Superior temporal gyrus (tissue), 1 donor: ENCODE measurements around the gene LYRM2.

ENCODE experiments used
- DNase-seq: peaks from one replicate; pipeline ENCODE4 v3.0.0-alpha.2; 2016; ENCODE audit errors: extremely low spot score

LYRM2 gene

GRCh38 chr6:89638320-89639195 lies at the start of gene LYRM2:
TSS of gene LYRM2 (minus strand) at chr6:89638747. CDS start at chr6:89638716, 31 bp downstream.
- DNase-seq: peak; percentile 96

DNA sequence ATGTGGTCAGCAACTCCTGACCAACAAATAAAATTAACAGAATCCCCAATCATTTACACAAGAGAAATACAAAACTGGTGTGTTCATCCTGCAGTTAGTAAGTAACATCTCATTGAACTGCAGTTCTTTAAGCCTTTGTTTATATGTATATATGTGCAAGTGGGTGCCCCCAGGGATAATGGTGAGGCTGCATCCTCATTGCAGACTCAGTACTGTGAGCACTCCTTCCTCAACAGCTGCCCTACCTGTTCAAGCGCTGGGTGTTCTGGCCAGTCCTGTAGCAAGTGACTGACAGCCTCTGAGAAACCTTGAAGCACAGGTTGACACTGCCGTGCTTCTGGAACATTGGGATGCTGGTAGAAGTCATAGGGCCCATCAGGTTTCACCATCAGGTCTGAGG lies 49.8 kb upstream of the LYRM2 start:
- DNase-seq: no peak

- no peak for DNase-seq
Measured at GRCh38 chr6:89685311-89685710, 46.8 kb upstream of the LYRM2 start.

DNA sequence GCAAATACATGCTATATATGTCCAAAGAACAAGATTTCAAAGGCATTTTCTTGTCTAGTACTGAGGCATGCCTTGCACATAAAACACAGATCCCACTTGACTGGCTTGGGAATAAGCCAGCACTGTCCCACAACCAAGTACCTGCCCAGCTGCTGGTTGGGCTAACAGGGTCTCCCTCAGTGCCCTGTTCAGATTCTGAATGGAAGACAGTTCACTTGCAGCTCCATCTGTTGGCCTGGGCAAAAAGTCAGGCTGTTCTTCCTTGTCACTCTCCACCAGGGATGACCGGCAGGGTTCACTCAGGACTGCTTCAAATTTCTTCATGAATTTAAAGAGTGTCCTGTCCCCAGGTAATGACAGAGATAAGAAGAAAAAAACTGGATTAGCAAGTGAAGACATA lies 44.4 kb upstream of the LYRM2 start:
- DNase-seq: no peak

DNA sequence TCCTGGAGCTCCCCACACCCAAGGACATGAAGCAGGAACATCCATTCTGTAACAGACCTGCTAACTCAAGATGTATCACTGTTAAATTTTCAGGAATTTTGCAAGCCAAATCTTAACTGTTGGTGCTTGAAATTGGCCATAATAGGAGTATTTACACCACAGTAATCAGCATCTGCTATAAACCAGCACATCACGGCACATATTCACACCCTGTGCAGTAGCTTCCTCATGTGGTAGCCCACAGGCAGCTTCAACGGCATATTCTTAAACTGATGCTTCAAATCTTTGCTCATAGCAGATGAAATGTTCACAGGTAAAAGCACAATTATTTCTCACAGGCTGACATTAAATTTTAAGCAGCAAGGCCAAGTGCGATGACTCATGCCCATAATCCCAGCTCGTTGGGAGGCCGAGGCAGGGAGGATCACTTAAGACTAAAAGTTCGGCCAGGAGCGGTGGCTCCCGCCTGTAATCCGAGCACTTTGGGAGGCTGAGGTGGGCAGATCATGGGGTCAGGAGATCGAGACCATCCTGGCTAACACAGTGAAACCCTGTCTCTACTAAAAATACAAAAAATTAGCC lies 43.5 kb upstream of the LYRM2 start:
- DNase-seq: no peak

GRCh38 chr6:89680551-89680950 lies 42.0 kb upstream of the LYRM2 start:
- DNase-seq: no peak

DNA sequence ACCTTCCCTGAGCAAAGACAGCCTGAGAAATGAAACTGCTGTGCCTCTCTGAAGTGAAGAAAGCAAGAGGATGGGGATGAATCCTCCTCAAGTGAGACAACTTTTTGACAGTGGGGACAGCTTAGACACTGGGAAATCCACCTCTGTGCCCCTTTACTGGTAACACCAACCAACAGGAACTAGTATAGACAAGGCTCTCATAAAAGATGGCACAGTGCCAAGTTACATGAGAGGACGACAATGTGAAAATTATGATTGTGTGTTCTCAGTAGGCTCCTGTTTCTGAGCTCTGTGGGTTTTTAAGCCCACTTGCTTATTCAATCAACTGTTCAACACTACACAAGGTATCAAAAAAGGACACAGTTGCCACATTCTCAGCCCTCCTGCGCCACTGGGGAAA lies 41.6 kb upstream of the LYRM2 start:
- no peak for DNase-seq

DNA sequence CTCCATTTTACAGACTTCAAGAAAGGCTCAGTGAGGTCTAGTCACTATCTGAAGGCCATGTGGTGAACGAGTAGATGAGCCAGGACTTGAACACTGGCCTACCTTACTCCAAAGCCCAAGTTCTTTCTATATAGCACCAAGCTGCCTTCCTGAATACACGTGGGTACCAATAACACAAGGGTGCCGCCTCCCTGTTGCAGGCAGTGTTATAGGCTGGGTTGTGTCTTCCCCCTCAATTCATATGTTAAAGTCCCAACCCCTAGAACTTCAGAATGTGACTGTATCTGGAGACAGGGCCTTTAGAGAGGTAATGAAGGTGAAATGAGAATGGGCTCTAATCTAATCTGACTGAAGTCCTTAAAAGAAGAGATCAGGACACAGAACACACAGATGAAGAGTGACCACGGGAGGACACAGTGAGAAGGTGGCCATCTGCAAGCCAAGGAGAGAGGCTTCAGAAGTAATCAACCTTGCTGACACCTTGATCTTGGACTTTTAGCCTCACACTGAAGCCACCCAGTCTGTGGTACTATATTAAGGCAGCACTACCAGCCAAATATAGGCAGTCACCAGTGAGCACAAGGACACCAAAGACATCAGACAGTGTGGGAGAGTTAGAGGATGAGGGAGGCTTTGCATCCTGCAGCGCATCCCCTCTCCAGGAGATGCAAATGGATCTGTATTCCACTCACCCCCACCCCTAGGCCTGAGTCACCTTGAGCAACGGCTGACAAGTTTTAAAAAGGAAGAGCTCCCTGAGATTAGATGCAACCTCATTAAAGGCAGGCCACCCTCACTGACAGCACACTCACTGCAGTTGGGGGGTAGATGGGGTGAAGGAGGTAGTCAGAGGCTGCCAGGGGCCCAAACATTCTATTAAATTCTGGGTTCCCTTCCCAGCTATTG lies 40.9 kb upstream of the LYRM2 start:
- no peak for DNase-seq

- DNase-seq: no peak
Measured at GRCh38 chr6:89678531-89678930, 40.0 kb upstream of the LYRM2 start.

GRCh38 chr6:89675949-89676748 lies 37.6 kb upstream of the LYRM2 start:
- no peak for DNase-seq

GRCh38 chr6:89670935-89671565 lies 32.5 kb upstream of the LYRM2 start:
- no peak for DNase-seq

DNA sequence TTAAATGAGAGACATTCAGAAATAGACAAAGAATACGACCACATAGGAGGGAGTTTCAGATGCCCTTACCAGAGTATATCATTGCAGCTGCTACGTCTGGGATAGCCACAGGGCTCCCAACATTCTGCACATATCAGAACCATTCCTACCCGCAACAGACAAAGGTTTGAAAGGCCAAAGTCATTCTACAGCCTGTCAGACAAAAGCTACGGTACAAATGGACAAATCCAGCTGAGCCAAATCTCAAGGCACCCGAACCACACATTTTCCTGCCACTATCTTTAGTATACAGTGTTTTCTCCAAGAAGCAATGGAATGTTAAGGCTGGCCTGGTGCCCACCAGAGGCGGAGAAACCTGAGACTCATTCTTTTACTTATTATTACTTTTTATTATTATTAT lies 30.5 kb upstream of the LYRM2 start:
- DNase-seq: no peak

GRCh38 chr6:89667872-89668556 lies 29.5 kb upstream of the LYRM2 start:
- no peak for DNase-seq

GRCh38 chr6:89662659-89663223 lies 24.2 kb upstream of the LYRM2 start:
- DNase-seq: no peak

DNA sequence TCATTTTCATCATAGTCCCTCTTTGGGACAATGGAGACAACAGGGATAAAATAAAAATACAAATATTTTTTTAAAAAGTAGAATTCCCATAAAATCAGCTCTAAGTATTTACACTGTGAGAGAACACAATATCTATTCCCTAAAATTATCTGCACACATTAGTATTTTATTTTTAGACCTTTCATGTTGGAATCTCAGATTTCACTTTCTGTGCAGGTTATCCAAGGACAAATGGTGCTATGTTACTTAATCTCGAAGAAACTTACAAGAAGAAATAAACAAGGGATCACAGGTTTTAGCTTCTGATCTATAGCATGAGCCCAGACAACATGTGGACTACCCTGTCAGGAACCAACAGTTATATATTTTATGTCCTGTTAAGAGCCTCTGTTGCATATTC lies 23.0 kb upstream of the LYRM2 start:
- DNase-seq: no peak

- no peak for DNase-seq
Measured at GRCh38 chr6:89660981-89661380, 22.4 kb upstream of the LYRM2 start.

DNA sequence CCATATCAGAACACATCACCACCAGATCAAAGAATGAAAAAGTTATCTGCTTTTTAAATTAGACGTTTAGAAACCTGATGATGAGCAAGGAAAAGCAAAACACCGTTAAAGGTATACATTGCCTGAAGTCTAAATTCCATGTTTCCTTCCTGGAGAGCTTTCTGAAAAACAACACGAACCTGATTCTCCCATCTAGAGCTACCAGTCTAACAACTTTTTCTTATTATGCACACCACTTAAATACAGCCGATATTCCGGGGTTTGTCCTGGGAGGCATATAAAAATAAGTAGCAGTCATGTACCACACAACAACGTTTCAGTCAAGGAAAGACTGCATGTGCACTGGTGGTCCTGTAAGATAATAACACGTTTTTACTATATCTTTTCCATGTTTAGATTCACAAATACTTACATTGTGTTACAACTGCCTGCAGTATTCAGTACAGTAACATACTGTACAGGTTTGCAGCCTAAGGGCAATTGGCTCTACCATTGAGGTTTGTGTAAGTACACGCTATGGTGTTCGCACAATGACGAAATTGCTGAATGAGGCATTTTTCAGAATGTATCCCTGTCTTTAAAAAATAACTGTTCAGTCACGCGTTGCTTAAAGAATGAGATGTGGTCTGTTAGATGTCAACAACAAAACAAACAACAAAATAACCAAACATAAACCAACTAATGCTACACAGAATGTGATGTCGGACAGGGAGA lies 19.1 kb upstream of the LYRM2 start:
- DNase-seq: no peak

DNA sequence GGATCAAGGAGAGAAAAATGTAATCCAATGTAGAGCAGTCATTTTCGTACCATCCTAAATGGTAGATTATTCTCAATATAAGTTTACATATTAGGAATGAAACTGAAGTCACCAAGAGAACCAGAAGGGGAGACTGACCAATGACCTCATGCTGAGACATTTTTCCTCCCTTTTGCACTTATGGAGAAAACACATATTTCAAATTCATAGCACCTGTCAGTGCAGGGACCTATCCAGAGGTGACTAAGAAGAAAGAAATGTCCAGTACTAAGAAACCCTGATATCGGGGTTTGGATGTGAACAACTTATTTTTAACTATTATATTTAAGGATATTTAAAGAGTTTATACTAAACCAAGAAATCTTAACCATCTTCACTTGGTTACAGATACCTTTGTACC lies 16.6 kb upstream of the LYRM2 start:
- DNase-seq: no peak

GRCh38 chr6:89650579-89650978 lies 12.0 kb upstream of the LYRM2 start:
- no peak for DNase-seq
